ENCODE results near the gene NDUFAF7. TPM values are rescaled to one million over a fixed set of nuclear protein-coding genes. Genes with fewer than 3 reads are reported as not detected.

The NDUFAF7 gene
- polyA plus RNA-seq, 1 of the 3 experiments (the other 2 are of a cell fraction), result 24.8 TPM

GRCh38 chr2:37284381-37284780 lies 52.9 kb downstream of the NDUFAF7 start:
- TF ChIP-seq RCOR1 (IDR thresholded peaks at IDR 0.05; ENCODE audit: low read length) (no peak), TCF12 (IDR thresholded peaks at IDR 0.05) (peak; percentile 46; the same call in 1 of the 2 replicates)
- Histone ChIP-seq H3K36me3 (replicated peaks in 1 of 2; ENCODE audit: control insufficient read depth in 1 of 2, insufficient read depth in 2 of 2, low read length in 1 of 2) (peaks cover 49 to 74% of the 10 kb centered on the region in 2 experiments), H3K4me1 (ENCODE audit: control insufficient read depth in 1 of 2, insufficient read depth in 2 of 2, low read depth in 1 of 2, low read length in 1 of 2) (peaks cover 8 to 17% of the 10 kb centered on the region in 2 experiments), H3K79me2 (ENCODE audit: insufficient read depth) (peaks cover 21% of the 10 kb centered on the region), H3K9me2 (no peaks in the 10 kb centered on the region), H3K9me3 (no peaks in the 10 kb centered on the region), H3F3A (replicated peaks; ENCODE audit: insufficient read depth) (peaks cover 31% of the 10 kb centered on the region), H4K20me1 (ENCODE audit: insufficient read depth) (peaks cover 4% of the 10 kb centered on the region; the same call in 1 of the 2 replicates), H2AFZ (ENCODE audit: low read depth) (no peak overlapping the region), H3K27me3 (ENCODE audit: insufficient read depth) (no peaks in the 10 kb centered on the region), H3K4me3 (ENCODE audit: low read depth in 2 of 2, low read length in 1 of 2) (no peak overlapping the region), H3K27ac (ENCODE audit: low read depth in 2 of 2, low read length in 1 of 2) (peak overlapping the region; percentile 1 to 79; a peak in 2 of 4 replicates), H3K4me2 (peak overlapping the region; percentile 22; the same call in 1 of the 2 replicates), H3K9ac (no peak overlapping the region)
- ChIA-PET POLR2A (no interaction called here), CTCF (interaction anchor here (0.6 to 2.4 kb wide), 9 partner anchors 8 to 593 kb away, joined by 3 to 10 read pairs (median 3); no protein-coding TSS in a partner anchor)
- no peak for DNase-seq

DNA sequence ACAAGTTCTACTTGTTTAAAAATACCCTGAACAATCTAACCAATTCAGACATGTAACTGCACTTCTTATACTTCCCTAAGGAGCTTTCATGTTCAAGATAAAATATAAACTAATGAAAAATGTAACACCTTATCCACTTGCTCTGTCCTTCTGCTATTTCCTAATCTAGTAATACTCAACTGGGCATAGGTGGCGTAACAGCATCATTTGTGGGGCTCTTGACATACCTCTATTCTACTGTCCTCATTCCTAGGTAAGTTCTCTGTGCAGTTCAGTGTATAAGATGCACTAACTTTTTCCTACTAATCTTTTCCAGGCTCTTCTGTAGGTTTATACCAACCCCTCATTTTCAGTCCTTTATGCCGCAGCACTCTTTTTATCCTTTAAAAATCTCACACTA lies 56.5 kb downstream of the NDUFAF7 start:
- H3F3A ChIP-seq (replicated peaks; ENCODE audit: insufficient read depth), result peaks cover 22% of the 10 kb centered on the region
- ChIA-PET POLR2A (no interaction called here), CTCF (interaction anchor here (0.6 to 3.2 kb wide), 34 partner anchors 10 to 1220 kb away, joined by 3 to 33 read pairs (median 4); partner anchors contain the start of gene PRKD3)
- H3K27ac ChIP-seq (ENCODE audit: low read depth in 2 of 2, low read length in 1 of 2), result peak overlapping the region in 1 of 2 experiments; percentile 51; a peak in 1 of 4 replicates
- no peak overlapping the region for H3K9ac ChIP-seq
- no peaks in the 10 kb centered on the region for H3K27me3 ChIP-seq (ENCODE audit: insufficient read depth)
- H4K20me1 ChIP-seq (ENCODE audit: insufficient read depth), result peaks cover 4% of the 10 kb centered on the region; the same call in 1 of the 2 replicates
- no peak overlapping the region for H3K4me2 ChIP-seq
- H3K4me1 ChIP-seq (ENCODE audit: control insufficient read depth in 1 of 2, insufficient read depth in 2 of 2, low read depth in 1 of 2, low read length in 1 of 2), result peaks cover 8 to 11% of the 10 kb centered on the region in 2 experiments
- H3K4me3 ChIP-seq (ENCODE audit: low read depth in 2 of 2, low read length in 1 of 2), result no peak overlapping the region
- H3K9me3 ChIP-seq, result no peaks in the 10 kb centered on the region
- peak; percentile 43 for TF ChIP-seq CTCF (IDR thresholded peaks at IDR 0.05)
- no peak for TF ChIP-seq REST (IDR thresholded peaks at IDR 0.05; ENCODE audit: low read depth, low read length)
- TF ChIP-seq SMC3 (IDR thresholded peaks at IDR 0.05; ENCODE audit: low read depth, low read length), result peak; percentile 50; the same call in 1 of the 2 replicates
- no peak for TF ChIP-seq NFIC (IDR thresholded peaks at IDR 0.05; ENCODE audit: borderline replicate concordance)
- no peak for TF ChIP-seq RCOR1 (IDR thresholded peaks at IDR 0.05; ENCODE audit: low read length)
- no peak for TF ChIP-seq POLR2AphosphoS5 (IDR thresholded peaks at IDR 0.05; ENCODE audit: low read depth, low read length)
- peak; percentile 86 for TF ChIP-seq RAD21 (IDR thresholded peaks at IDR 0.05; ENCODE audit: low read length)
- TF ChIP-seq, protein P1, sequence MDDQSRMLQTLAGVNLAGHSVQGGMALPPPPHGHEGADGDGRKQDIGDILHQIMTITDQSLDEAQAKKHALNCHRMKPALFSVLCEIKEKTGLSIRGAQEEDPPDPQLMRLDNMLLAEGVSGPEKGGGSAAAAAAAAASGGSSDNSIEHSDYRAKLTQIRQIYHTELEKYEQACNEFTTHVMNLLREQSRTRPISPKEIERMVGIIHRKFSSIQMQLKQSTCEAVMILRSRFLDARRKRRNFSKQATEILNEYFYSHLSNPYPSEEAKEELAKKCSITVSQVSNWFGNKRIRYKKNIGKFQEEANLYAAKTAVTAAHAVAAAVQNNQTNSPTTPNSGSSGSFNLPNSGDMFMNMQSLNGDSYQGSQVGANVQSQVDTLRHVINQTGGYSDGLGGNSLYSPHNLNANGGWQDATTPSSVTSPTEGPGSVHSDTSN (IDR thresholded peaks at IDR 0.05), result no peak
- no peak for TF ChIP-seq IRF3 (IDR thresholded peaks at IDR 0.05; ENCODE audit: low read depth, low read length)
- H3K36me3 ChIP-seq (replicated peaks in 1 of 2; ENCODE audit: control insufficient read depth in 1 of 2, insufficient read depth in 2 of 2, low read length in 1 of 2), result peaks cover 34 to 60% of the 10 kb centered on the region in 2 experiments
- H3K9me2 ChIP-seq, result no peaks in the 10 kb centered on the region
- peak; percentile 46 for DNase-seq
- peaks cover 8% of the 10 kb centered on the region for H3K79me2 ChIP-seq (ENCODE audit: insufficient read depth)
- no peak overlapping the region for H2AFZ ChIP-seq (ENCODE audit: low read depth)
- 95% methylated on average over 2 of the region's 2 CpGs for WGBS (ENCODE audit: low lambda C conversion rate)

Data from SK-N-SH (cell line).